Stimulated activated CD8-positive, alpha-beta memory T cell treated with anti-CD3 and anti-CD28 coated beads, Interleukin-15, amount 100 ng/mL, for 48 hours (primary cell): ENCODE results near the gene TOR4A.

ENCODE experiments used
- DNase-seq, 2 donors: peaks; one replicate each; pipeline ENCODE4 v3.0.0-alpha.2; 2020; ENCODE audit warnings: low read depth in 2 of 2

Gene TOR4A

GRCh38 chr9:137271696-137272076 lies 5.8 kb upstream of the TOR4A start:
- DNase-seq = no peak

GRCh38 chr9:137272241-137273094 lies 5.1 kb upstream of the TOR4A start:
- DNase-seq = no peak

- no peak for DNase-seq
Measured at GRCh38 chr9:137273095-137273490, 4.4 kb upstream of the TOR4A start.

GRCh38 chr9:137273611-137274320 lies 3.8 kb upstream of the TOR4A start:
- no peak for DNase-seq

- no peak for DNase-seq
Measured at GRCh38 chr9:137275203-137275587, 2.3 kb upstream of the TOR4A start.

- no peak for DNase-seq
Measured at GRCh38 chr9:137275588-137276472, 1.7 kb upstream of the TOR4A start.

- no peak for DNase-seq
Measured at GRCh38 chr9:137276473-137277328, 825 bp upstream of the TOR4A start.

- no peak for DNase-seq
Measured at GRCh38 chr9:137278061-137278701, 655 bp downstream of the TOR4A start.

GRCh38 chr9:137278721-137279711 lies 1.5 kb downstream of the TOR4A start:
- DNase-seq = no peak

GRCh38 chr9:137279741-137280473 lies 2.4 kb downstream of the TOR4A start:
- DNase-seq = no peak

GRCh38 chr9:137280474-137281344 lies 3.2 kb downstream of the TOR4A start:
- no peak for DNase-seq

GRCh38 chr9:137281345-137282116 lies 4.0 kb downstream of the TOR4A start:
- no peak for DNase-seq

- no peak for DNase-seq
Measured at GRCh38 chr9:137286975-137287383, 9.5 kb downstream of the TOR4A start.

- no peak for DNase-seq
Measured at GRCh38 chr9:137293094-137293481, 15.6 kb downstream of the TOR4A start.

GRCh38 chr9:137293482-137294090 lies 16.1 kb downstream of the TOR4A start:
- DNase-seq = no peak

- DNase-seq = no peak
Measured at GRCh38 chr9:137294091-137294680, 16.7 kb downstream of the TOR4A start.
